ENCODE data around the gene CCDC70. TPM values are rescaled to one million over a fixed set of nuclear protein-coding genes. Genes with fewer than 3 reads are reported as not detected.

Gene CCDC70
- total and polyA plus RNA-seq, 4 donors: not detected

- no peak for TF ChIP-seq CTCF (IDR thresholded peaks at IDR 0.05; ENCODE audit: control extremely low read depth, extremely low read depth)
- 77 to 82% methylated on average over 6 of the region's 6 CpGs for WGBS, 2 donors
- Histone ChIP-seq H3K27ac (ENCODE audit: low read depth in 1 of 2, low read length in 1 of 2) (no peak overlapping the region), H3K4me1 (ENCODE audit: control insufficient read depth in 5 of 5, insufficient read depth in 5 of 5, low read length in 5 of 5) (peaks cover 0 to 4% (median 0%) of the 10 kb centered on the region in 5 donors), H3K9ac (ENCODE audit: insufficient read depth in 1 of 2, low read length in 2 of 2) (no peak overlapping the region), H3K27me3 (ENCODE audit: control insufficient read depth in 3 of 3, insufficient read depth in 3 of 3, low read length in 2 of 3) (no peaks in the 10 kb centered on the region), H3K9me3 (ENCODE audit: control insufficient read depth in 4 of 4, insufficient read depth in 3 of 4, low read length in 3 of 4) (no peaks in the 10 kb centered on the region), H3K4me3 (no peak overlapping the region), H3K36me3 (ENCODE audit: control insufficient read depth in 4 of 4, insufficient read depth in 4 of 4, low read length in 4 of 4) (no peaks in the 10 kb centered on the region)
- DNase-seq (no peak), ATAC-seq (ENCODE audit: insufficient read depth, low FRiP score) (no peak)
Observed at GRCh38 chr13:51840917-51841316, 20.9 kb upstream of the CCDC70 start.

DNA sequence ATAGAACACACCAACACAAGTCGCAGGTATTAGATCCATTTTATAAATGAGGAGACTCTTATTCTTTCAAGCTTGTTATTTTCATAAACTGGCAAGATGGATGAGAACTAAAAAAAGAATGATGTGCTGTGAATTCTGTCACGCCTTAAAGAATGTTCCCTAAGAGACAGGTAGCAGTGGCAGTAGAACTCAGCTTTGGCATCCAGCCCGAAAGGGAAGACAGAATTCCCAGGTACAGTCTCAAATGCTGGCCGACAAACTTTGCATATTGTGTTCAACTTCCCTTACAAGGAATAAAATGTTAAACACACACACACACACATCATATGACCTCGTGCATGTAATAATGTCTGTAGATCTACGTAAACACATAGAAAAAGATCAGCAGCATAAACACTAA lies 20.0 kb upstream of the CCDC70 start:
- Histone ChIP-seq H3K27me3 (ENCODE audit: control insufficient read depth in 3 of 3, insufficient read depth in 3 of 3, low read length in 2 of 3) (no peaks in the 10 kb centered on the region), H3K4me3 (no peak overlapping the region), H3K9ac (ENCODE audit: insufficient read depth in 1 of 2, low read length in 2 of 2) (no peak overlapping the region), H3K27ac (ENCODE audit: low read depth in 1 of 2, low read length in 1 of 2) (no peak overlapping the region), H3K36me3 (ENCODE audit: control insufficient read depth in 4 of 4, insufficient read depth in 4 of 4, low read length in 4 of 4) (no peaks in the 10 kb centered on the region), H3K4me1 (ENCODE audit: control insufficient read depth in 5 of 5, insufficient read depth in 5 of 5, low read length in 5 of 5) (peaks cover 0 to 4% (median 0%) of the 10 kb centered on the region in 5 donors), H3K9me3 (ENCODE audit: control insufficient read depth in 4 of 4, insufficient read depth in 3 of 4, low read length in 3 of 4) (no peaks in the 10 kb centered on the region)
- TF ChIP-seq CTCF (IDR thresholded peaks at IDR 0.05; ENCODE audit: control extremely low read depth, extremely low read depth): no peak
- WGBS, 2 donors: 78 to 82% methylated on average over 6 of the region's 6 CpGs
- DNase-seq: no peak
- ATAC-seq (ENCODE audit: insufficient read depth, low FRiP score): no peak

GRCh38 chr13:51843529-51843928 lies 18.2 kb upstream of the CCDC70 start:
- no peak for TF ChIP-seq CTCF (IDR thresholded peaks at IDR 0.05; ENCODE audit: control extremely low read depth, extremely low read depth)
- DNase-seq: no peak
- no peak overlapping the region for H3K4me3 ChIP-seq
- H3K4me1 ChIP-seq (ENCODE audit: control insufficient read depth in 5 of 5, insufficient read depth in 5 of 5, low read length in 5 of 5): peaks cover 0 to 4% (median 0%) of the 10 kb centered on the region in 5 donors
- no peak overlapping the region for H3K27ac ChIP-seq (ENCODE audit: low read depth in 1 of 2, low read length in 1 of 2)
- H3K36me3 ChIP-seq (ENCODE audit: control insufficient read depth in 4 of 4, insufficient read depth in 4 of 4, low read length in 4 of 4): no peaks in the 10 kb centered on the region
- H3K9ac ChIP-seq (ENCODE audit: insufficient read depth in 1 of 2, low read length in 2 of 2): no peak overlapping the region
- H3K9me3 ChIP-seq (ENCODE audit: control insufficient read depth in 4 of 4, insufficient read depth in 3 of 4, low read length in 3 of 4): no peaks in the 10 kb centered on the region
- no peak for ATAC-seq (ENCODE audit: insufficient read depth, low FRiP score)
- no peaks in the 10 kb centered on the region for H3K27me3 ChIP-seq (ENCODE audit: control insufficient read depth in 3 of 3, insufficient read depth in 3 of 3, low read length in 2 of 3)
- WGBS, 2 donors: 72 to 85% methylated on average over 3 of the region's 3 CpGs
